H1 (cell line): ENCODE measurements around the gene TNPO3. TPM values are rescaled to one million over a fixed set of nuclear protein-coding genes. Genes with fewer than 3 reads are reported as not detected.

Experiments used
- CTCF ChIA-PET: fragments of 300-600 bp; sonication (Branson Sonifier 250); formaldehyde crosslinking; loops from one replicate; lab custom pipeline; 2021; ENCODE audit not compliant: partially characterized antibody; lab: Charles Lee
- POLR2A ChIA-PET: fragments of 300-600 bp; sonication (Branson Sonifier 250); formaldehyde crosslinking; loops from one replicate; lab custom pipeline; 2021; ENCODE audit warnings: inconsistent platforms; ENCODE audit not compliant: partially characterized antibody; lab: Charles Lee
- DNase-seq, 2 experiments: peaks; one replicate each; pipeline versions ENCODE4 v3.0.0 to v3.0.0-alpha.2; 2010 to 2022; ENCODE audit warnings: low spot score in 2 of 2, low read depth in 1 of 2, mixed read lengths in 1 of 2
- FAIRE-seq: peaks from 2 replicates; lab custom pipeline; 2011; peaks lifted over from hg19 to GRCh38; lab: Jason Lieb, UNC
- H2AFZ ChIP-seq: 2 replicates; pipeline ENCODE4 v1.8.1; 2012; ENCODE audit warnings: low read length, inconsistent platforms
- H2AK5ac ChIP-seq: 2 replicates; pipeline ENCODE4 v1.6.1; 2013; ENCODE audit warnings: low read depth, low read length
- H2BK120ac ChIP-seq: replicated peaks from 2 replicates; pipeline ENCODE3; 2013; ENCODE audit warnings: low read depth, low read length, inconsistent platforms
- H2BK12ac ChIP-seq: 2 replicates; pipeline ENCODE4 v1.6.1; 2013; ENCODE audit warnings: low read depth, low read length
- H2BK15ac ChIP-seq: 2 replicates; pipeline ENCODE4 v1.6.1; 2013; ENCODE audit warnings: low read length
- H2BK20ac ChIP-seq: 2 replicates; pipeline ENCODE4 v1.6.1; 2013; ENCODE audit warnings: low read length
- H2BK5ac ChIP-seq: 2 replicates; pipeline ENCODE4 v1.6.1; 2013; ENCODE audit warnings: low read depth, low read length
- H3K14ac ChIP-seq: 2 replicates; pipeline ENCODE4 v1.6.1; 2013; ENCODE audit warnings: inconsistent platforms; ENCODE audit not compliant: insufficient read length
- H3K18ac ChIP-seq: 2 replicates; pipeline ENCODE4 v1.6.1; 2013; ENCODE audit warnings: low read length; ENCODE audit errors: extremely low read depth
- H3K23ac ChIP-seq: 2 replicates; pipeline ENCODE4 v1.6.1; 2013; ENCODE audit warnings: inconsistent platforms; ENCODE audit not compliant: insufficient read length
- H3K23me2 ChIP-seq: 2 replicates; pipeline ENCODE4 v1.6.1; 2013; ENCODE audit warnings: low read depth, low read length
- H3K27ac ChIP-seq: 2 replicates; pipeline ENCODE4 v1.6.1; 2011; ENCODE audit warnings: low read depth, low read length, inconsistent platforms
- H3K27me3 ChIP-seq, 4 experiments: replicated peaks in 1 of 4; 1 replicate in 1 of 4; 2 replicates in 3 of 4; pipeline versions ENCODE4 v1.6.1 to v1.8.1; 2011 to 2013; ENCODE audit warnings: low read length in 3 of 4, mild to moderate bottlenecking in 3 of 4, inconsistent platforms in 2 of 4, mixed read lengths in 2 of 4, moderate library complexity in 1 of 4; ENCODE audit not compliant: control insufficient read depth in 3 of 4, insufficient read depth in 3 of 4; ENCODE audit errors: extremely low read depth in 1 of 4
- H3K36me3 ChIP-seq, 4 experiments: 2 replicates each; pipeline versions ENCODE4 v1.6.1 to v1.8.1; 2011 to 2013; ENCODE audit warnings: mild to moderate bottlenecking in 4 of 4, low read length in 3 of 4, moderate library complexity in 2 of 4, control low read depth in 1 of 4, inconsistent platforms in 1 of 4; ENCODE audit not compliant: insufficient read depth in 4 of 4, control insufficient read depth in 2 of 4
- H3K4ac ChIP-seq: replicated peaks from 2 replicates; pipeline ENCODE3; 2013; ENCODE audit warnings: low read length, low read depth, mixed read lengths, inconsistent platforms; ENCODE audit not compliant: insufficient read length
- H3K4me1 ChIP-seq, 4 experiments: replicated peaks in 1 of 4; 1 replicate in 1 of 4; 2 replicates in 3 of 4; pipeline versions ENCODE4 v1.6.1 to v1.8.1; 2011 to 2013; ENCODE audit warnings: low read length in 3 of 4, inconsistent platforms in 2 of 4, mixed read lengths in 1 of 4; ENCODE audit not compliant: insufficient read depth in 4 of 4, control insufficient read depth in 3 of 4
- H3K4me2 ChIP-seq, 2 experiments: 2 replicates each; pipeline versions ENCODE4 v1.6.1 to v1.8.1; 2011 to 2013; ENCODE audit warnings: low read depth in 2 of 2, low read length in 2 of 2, control low read depth in 1 of 2, inconsistent platforms in 1 of 2, mild to moderate bottlenecking in 1 of 2; ENCODE audit not compliant: insufficient read depth in 1 of 2
- H3K4me3 ChIP-seq, 4 experiments: fragments of 200-600, 300-600 bp in 1 of 4; sonication (generic), shearing (Covaris generic), sonication (Bioruptor Twin) in 1 of 4; 2 replicates each; pipeline versions ENCODE4 v1.5.1 to v1.8.1; 2011 to 2016; ENCODE audit warnings: low read length in 4 of 4, low read depth in 3 of 4, control low read depth in 2 of 4, inconsistent platforms in 2 of 4, mild to moderate bottlenecking in 2 of 4, mixed read lengths in 1 of 4, moderate library complexity in 1 of 4; ENCODE audit not compliant: insufficient read depth in 2 of 4; ENCODE audit errors: extremely low read depth in 1 of 4
- H3K56ac ChIP-seq: replicated peaks from 2 replicates; pipeline ENCODE3; 2013; ENCODE audit warnings: low read depth, mild to moderate bottlenecking, mixed read lengths, low read length, inconsistent platforms; ENCODE audit not compliant: insufficient read length
- H3K79me1 ChIP-seq: 2 replicates; pipeline ENCODE4 v1.6.1; 2013; ENCODE audit warnings: low read depth, low read length, control low read depth
- H3K79me2 ChIP-seq, 2 experiments: 2 replicates each; pipeline versions ENCODE4 v1.6.1 to v1.8.1; 2012 to 2013; ENCODE audit warnings: low read length in 2 of 2, mild to moderate bottlenecking in 2 of 2, inconsistent platforms in 1 of 2; ENCODE audit not compliant: insufficient read depth in 2 of 2, control insufficient read depth in 1 of 2
- H3K9ac ChIP-seq, 4 experiments: replicated peaks in 1 of 4; 1 replicate in 1 of 4; 2 replicates in 3 of 4; pipeline versions ENCODE4 v1.6.1 to v1.8.1; 2011 to 2013; ENCODE audit warnings: low read depth in 3 of 4, low read length in 3 of 4, control low read depth in 2 of 4, mild to moderate bottlenecking in 2 of 4, moderate library complexity in 2 of 4, inconsistent platforms in 1 of 4; ENCODE audit errors: extremely low read depth in 1 of 4
- H3K9me3 ChIP-seq, 2 experiments: 2 replicates each; pipeline versions ENCODE4 v1.6.1 to v1.8.1; 2012 to 2013; ENCODE audit warnings: mild to moderate bottlenecking in 2 of 2, moderate library complexity in 2 of 2, control low read depth in 1 of 2, inconsistent platforms in 1 of 2, low read depth in 1 of 2, low read length in 1 of 2, mixed read lengths in 1 of 2; ENCODE audit not compliant: insufficient read depth in 2 of 2
- H4K20me1 ChIP-seq, 2 experiments: replicated peaks in 1 of 2; 2 replicates each; pipeline versions ENCODE3 to v1.8.1; 2011 to 2013; ENCODE audit warnings: inconsistent platforms in 2 of 2, low read length in 2 of 2, mild to moderate bottlenecking in 1 of 2; ENCODE audit not compliant: insufficient read depth in 2 of 2, control insufficient read depth in 1 of 2
- H4K5ac ChIP-seq: 2 replicates; pipeline ENCODE4 v1.6.1; 2013; ENCODE audit warnings: low read length, low read depth, mixed read lengths, inconsistent platforms; ENCODE audit not compliant: insufficient read length
- H4K8ac ChIP-seq: 2 replicates; pipeline ENCODE4 v1.8.0; 2013; ENCODE audit warnings: mild to moderate bottlenecking, moderate library complexity, low read length, inconsistent platforms; ENCODE audit not compliant: insufficient read depth; ENCODE audit errors: extremely low read depth
- H4K91ac ChIP-seq: replicated peaks from 2 replicates; pipeline ENCODE3; 2013; ENCODE audit warnings: low read length, mixed read lengths, inconsistent platforms; ENCODE audit not compliant: insufficient read length
- BCL11A ChIP-seq, 2 experiments: IDR thresholded peaks; one replicate each; pipeline ENCODE4 v1.6.1; 2011; ENCODE audit warnings: low read depth in 2 of 2, low read length in 2 of 2, mild to moderate bottlenecking in 2 of 2
- CEBPB ChIP-seq: IDR thresholded peaks from 2 replicates; pipeline ENCODE4 v1.6.1; 2012; ENCODE audit warnings: low read depth, low read length
- EZH2 ChIP-seq: fragments of 200-600 bp; sonication (generic); IDR thresholded peaks from 2 replicates; pipeline ENCODE4 v1.7.1; 2012; ENCODE audit warnings: low read depth, mild to moderate bottlenecking, moderate library complexity, low read length, inconsistent platforms; ENCODE audit not compliant: severe bottlenecking
- JUN ChIP-seq: IDR thresholded peaks from 2 replicates; pipeline ENCODE4 v1.6.1; 2011; ENCODE audit warnings: low read depth, mild to moderate bottlenecking, improper control_type of control experiment, low read length
- KDM1A ChIP-seq: fragments of 200-600, 300-600 bp; sonication (generic); IDR thresholded peaks from 2 replicates; pipeline ENCODE4 v1.7.1; 2016; ENCODE audit warnings: mild to moderate bottlenecking, low read length, borderline replicate concordance
- MAX ChIP-seq: IDR thresholded peaks from 2 replicates; pipeline ENCODE4 v1.6.1; 2012; ENCODE audit warnings: inconsistent platforms
- POU5F1 ChIP-seq: IDR thresholded peaks from 2 replicates; pipeline ENCODE4 v1.6.1; 2011; ENCODE audit warnings: low read depth, mild to moderate bottlenecking, low read length, moderate library complexity
- RFX5 ChIP-seq: IDR thresholded peaks from 2 replicates; pipeline ENCODE4 v1.6.1; 2011; ENCODE audit warnings: low read depth, low read length, improper control_type of control experiment, borderline replicate concordance
- ZNF274 ChIP-seq: IDR thresholded peaks from 2 replicates; pipeline ENCODE4 v1.7.0; 2012; ENCODE audit warnings: low read length, borderline replicate concordance; ENCODE audit errors: extremely low read depth
- WGBS, 2 experiments: shearing (Covaris generic) in 1 of 2; methylation state at CpG; one replicate each; pipeline versions ENCODE4 v1.1.6 to v1.1.7; 2013 to 2015; ENCODE audit warnings: low lambda C conversion rate in 2 of 2, mixed read lengths in 2 of 2, inconsistent platforms in 1 of 2, low coverage in 1 of 2, missing lambda C conversion rate in 1 of 2; ENCODE audit not compliant: insufficient replicate concordance in 2 of 2, insufficient coverage in 1 of 2, insufficient read length in 1 of 2; ENCODE audit errors: extremely low coverage in 1 of 2, missing lambda C conversion rate in 1 of 2; 5-methylcytosine and 5-hydroxymethylcytosine counted together
- polyA plus RNA-seq, 7 experiments: library from polyadenylated mRNA; depleted of rRNA in 3 of 7; stranded (reverse) in 5 of 7; unstranded in 2 of 7; fragments of >200 nt in 5 of 7; fragments of 200-250 nt in 2 of 7; gene quantifications; 1 replicate in 5 of 7; 2 replicates in 1 of 7; 4 replicates in 1 of 7; pipeline versions ENCODE4 v1.2.1 to v1.2.3, GENCODE V29; 2011 to 2013; ENCODE audit warnings: missing spikeins in 2 of 7, mixed read lengths in 2 of 7
- total RNA-seq: library from RNA; stranded (reverse); fragmentation: NEBNext Ultra II Directional; extraction: Animal tissue kit (Norgen Biotek cat#: 25700); gene quantifications from 2 replicates; pipeline ENCODE4 v1.2.1, GENCODE V29; 2021
- TF ChIP-seq, protein P1 (sequence below): IDR thresholded peaks from 2 replicates; pipeline ENCODE4 v1.6.1; 2011; ENCODE audit warnings: low read length, improper control_type of control experiment

The TNPO3 gene
- total and polyA plus RNA-seq, 2 of the 8 experiments (the other 6 are each of a cell fraction or from before 2014, with no cell fraction given), result 67.6 to 99.2 TPM

DNA sequence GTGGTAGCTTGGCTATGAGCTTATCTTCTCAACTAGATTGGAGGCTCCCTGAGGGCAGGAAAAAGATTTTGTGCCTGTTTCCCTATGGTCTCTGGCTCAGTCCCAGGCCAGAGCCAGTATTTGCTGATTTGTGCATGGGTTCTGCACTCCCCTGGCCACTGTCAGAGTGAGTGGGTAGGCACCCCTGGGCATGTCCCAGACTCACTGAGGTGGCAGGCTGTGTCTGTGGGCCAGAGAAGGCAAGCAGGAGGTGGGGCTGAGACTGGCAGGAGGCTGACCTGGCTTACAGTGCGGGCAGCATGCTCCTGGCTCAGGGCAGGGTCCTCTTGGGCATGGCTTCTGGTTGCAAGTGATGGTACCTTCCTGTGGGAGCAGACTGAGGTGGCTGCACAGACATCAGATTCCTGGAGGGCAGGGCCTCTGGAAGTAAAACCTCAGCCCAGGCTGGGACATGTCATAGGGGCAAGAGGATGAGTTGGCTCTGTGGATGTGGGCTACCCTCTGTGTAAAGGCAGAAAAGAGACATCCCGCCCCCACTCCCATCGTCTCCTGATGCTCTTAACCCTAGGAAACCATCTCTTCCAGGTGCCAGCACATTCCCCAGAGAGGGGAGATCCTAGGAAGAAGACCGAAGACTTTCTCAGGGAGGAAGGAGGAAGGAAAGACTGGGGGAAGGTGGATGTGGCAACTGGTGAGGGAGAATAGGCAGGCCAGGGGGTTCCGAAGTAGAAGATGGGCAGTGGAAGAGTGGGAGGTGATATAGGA lies 148.7 kb downstream of the TNPO3 start:
- no peak overlapping the region for H3K18ac ChIP-seq
- no peaks in the 10 kb centered on the region for H3K79me1 ChIP-seq
- H3K9me3 ChIP-seq, result no peaks in the 10 kb centered on the region
- no peak overlapping the region for H3K14ac ChIP-seq
- no peak overlapping the region for H2BK12ac ChIP-seq
- no peak overlapping the region for H3K9ac ChIP-seq
- ChIA-PET POLR2A (interaction anchor here (1.5 kb wide), 1 partner anchor 40 kb away, joined by 3 read pairs; no protein-coding TSS in a partner anchor), CTCF (interaction anchor here (1.1 to 2.0 kb wide), 5 partner anchors 10 to 49 kb away, joined by 3 to 7 read pairs (median 5); no protein-coding TSS in a partner anchor)
- H3K4me3 ChIP-seq, result no peak overlapping the region
- H2BK120ac ChIP-seq, result no peak overlapping the region
- H3K23ac ChIP-seq, result no peak overlapping the region
- H2BK15ac ChIP-seq, result no peak overlapping the region
- peaks cover 11% of the 10 kb centered on the region; the same call in 1 of the 2 replicates for H3K23me2 ChIP-seq
- WGBS, 2 experiments, result 93% methylated on average over 5 of the region's 5 CpGs; no CpG with 5 or more reads in 1 of the 2 experiments
- H4K8ac ChIP-seq, result no peak overlapping the region; the same call in 1 of the 2 replicates
- no peak overlapping the region for H3K4ac ChIP-seq
- H3K27ac ChIP-seq, result no peak overlapping the region
- no peak overlapping the region for H3K4me2 ChIP-seq
- no peak overlapping the region for H4K91ac ChIP-seq
- no peaks in the 10 kb centered on the region for H4K20me1 ChIP-seq
- H3K4me1 ChIP-seq, result peaks cover 4 to 22% (median 10%) of the 10 kb centered on the region in 4 experiments
- no peaks in the 10 kb centered on the region for H3K36me3 ChIP-seq
- no peak overlapping the region for H4K5ac ChIP-seq
- H2BK20ac ChIP-seq, result no peak overlapping the region
- no peak overlapping the region for H3K56ac ChIP-seq
- peaks cover 3 to 28% (median 23%) of the 10 kb centered on the region in 4 experiments; a peak in 6 of 7 replicates for H3K27me3 ChIP-seq
- FAIRE-seq, result no peak
- no peaks in the 10 kb centered on the region for H3K79me2 ChIP-seq
- no peak overlapping the region for H2AFZ ChIP-seq
- no peak overlapping the region for H2AK5ac ChIP-seq
- no peak overlapping the region for H2BK5ac ChIP-seq
- no peak for DNase-seq
- TF ChIP-seq ZNF274 (no peak), MAX (no peak), RFX5 (no peak), BCL11A (IDR thresholded peaks at IDR 0.05; ENCODE audit: low read depth in 2 of 2, low read length in 2 of 2) (no peak), EZH2 (no peak), POU5F1 (no peak), JUN (no peak), KDM1A (no peak), CEBPB (no peak)
- TF ChIP-seq, protein P1, sequence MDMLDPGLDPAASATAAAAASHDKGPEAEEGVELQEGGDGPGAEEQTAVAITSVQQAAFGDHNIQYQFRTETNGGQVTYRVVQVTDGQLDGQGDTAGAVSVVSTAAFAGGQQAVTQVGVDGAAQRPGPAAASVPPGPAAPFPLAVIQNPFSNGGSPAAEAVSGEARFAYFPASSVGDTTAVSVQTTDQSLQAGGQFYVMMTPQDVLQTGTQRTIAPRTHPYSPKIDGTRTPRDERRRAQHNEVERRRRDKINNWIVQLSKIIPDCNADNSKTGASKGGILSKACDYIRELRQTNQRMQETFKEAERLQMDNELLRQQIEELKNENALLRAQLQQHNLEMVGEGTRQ, result no peak
